Trophoblast cell (in vitro differentiated cells and primary cell): ENCODE data around the gene RBPJ.

Experiments
- DNase-seq, 2 donors: peaks; one replicate each; pipeline ENCODE4 v3.0.0-alpha.2; 2016
- H2AFZ ChIP-seq: 2 replicates; pipeline ENCODE4 v1.6.1; 2013; ENCODE audit warnings: low read length, moderate library complexity, mild to moderate bottlenecking; ENCODE audit not compliant: insufficient read depth, poor library complexity
- H2AK5ac ChIP-seq: 2 replicates; pipeline ENCODE4 v1.6.1; 2013; ENCODE audit warnings: mild to moderate bottlenecking, low read length
- H2BK120ac ChIP-seq: 2 replicates; pipeline ENCODE4 v1.6.1; 2013; ENCODE audit warnings: low read length, mild to moderate bottlenecking, moderate library complexity; ENCODE audit not compliant: insufficient read depth, poor library complexity
- H2BK12ac ChIP-seq: 2 replicates; pipeline ENCODE4 v1.6.1; 2013; ENCODE audit warnings: mild to moderate bottlenecking, low read length, moderate library complexity
- H2BK5ac ChIP-seq: 2 replicates; pipeline ENCODE4 v1.6.1; 2013; ENCODE audit warnings: low read length, low read depth, moderate library complexity, mild to moderate bottlenecking; ENCODE audit not compliant: poor library complexity
- H3K14ac ChIP-seq: 2 replicates; pipeline ENCODE4 v1.6.1; 2013; ENCODE audit warnings: mild to moderate bottlenecking, low read length
- H3K18ac ChIP-seq: 2 replicates; pipeline ENCODE4 v1.6.1; 2013; ENCODE audit warnings: mild to moderate bottlenecking, low read length
- H3K23ac ChIP-seq: 2 replicates; pipeline ENCODE4 v1.6.1; 2013; ENCODE audit warnings: low read length
- H3K27ac ChIP-seq: 2 replicates; pipeline ENCODE4 v1.5.1; 2013; ENCODE audit warnings: low read depth, mild to moderate bottlenecking, inconsistent platforms, low read length, moderate library complexity
- H3K27me3 ChIP-seq: 2 replicates; pipeline ENCODE4 v1.6.1; 2013; ENCODE audit warnings: inconsistent platforms, mild to moderate bottlenecking, low read length, moderate library complexity; ENCODE audit not compliant: insufficient read depth
- H3K36me3 ChIP-seq, 2 experiments: 1 replicate in 1 of 2; 2 replicates in 1 of 2; pipeline ENCODE4 v1.6.1; 2013; ENCODE audit warnings: low read length in 2 of 2, mild to moderate bottlenecking in 2 of 2, moderate library complexity in 1 of 2; ENCODE audit not compliant: insufficient read depth in 2 of 2, control insufficient read depth in 1 of 2
- H3K4ac ChIP-seq: 2 replicates; pipeline ENCODE4 v1.6.1; 2013; ENCODE audit warnings: low read depth, mild to moderate bottlenecking, low read length, moderate library complexity
- H3K4me1 ChIP-seq, 2 experiments: 1 replicate in 1 of 2; 2 replicates in 1 of 2; pipeline ENCODE4 v1.6.1; 2013; ENCODE audit warnings: low read length in 2 of 2, mild to moderate bottlenecking in 2 of 2, moderate library complexity in 1 of 2; ENCODE audit not compliant: insufficient read depth in 2 of 2, control insufficient read depth in 1 of 2
- H3K4me2 ChIP-seq: 2 replicates; pipeline ENCODE4 v1.6.1; 2013; ENCODE audit warnings: inconsistent platforms, mild to moderate bottlenecking, low read length, moderate library complexity
- H3K4me3 ChIP-seq: 2 replicates; pipeline ENCODE4 v1.5.1; 2013; ENCODE audit warnings: mild to moderate bottlenecking, low read depth, low read length, inconsistent platforms
- H3K79me1 ChIP-seq: one replicate; pipeline ENCODE4 v1.6.1; 2013; ENCODE audit warnings: low read length
- H3K79me2 ChIP-seq: 2 replicates; pipeline ENCODE4 v1.6.1; 2013; ENCODE audit warnings: low read length, mild to moderate bottlenecking; ENCODE audit not compliant: control insufficient read depth, insufficient read depth, poor library complexity
- H3K9ac ChIP-seq: 2 replicates; pipeline ENCODE4 v1.6.1; 2013; ENCODE audit warnings: mild to moderate bottlenecking, low read length
- H3K9me3 ChIP-seq: 2 replicates; pipeline ENCODE4 v1.6.1; 2013; ENCODE audit warnings: low read depth, mild to moderate bottlenecking, control low read depth, inconsistent platforms, low read length; ENCODE audit not compliant: insufficient read depth
- H4K12ac ChIP-seq: 2 replicates; pipeline ENCODE4 v1.6.1; 2013; ENCODE audit warnings: low read depth, mild to moderate bottlenecking, low read length, moderate library complexity
- H4K8ac ChIP-seq: 2 replicates; pipeline ENCODE4 v1.6.1; 2013; ENCODE audit warnings: low read depth, mild to moderate bottlenecking, low read length, moderate library complexity
- H4K91ac ChIP-seq: one replicate; pipeline ENCODE4 v1.6.1; 2013; ENCODE audit warnings: low read depth, mild to moderate bottlenecking, low read length, moderate library complexity
- WGBS: extraction: QIAGEN DNeasy Blood & Tissue Kit; methylation state at CpG from one replicate; pipeline ENCODE4 v1.1.7; 2013; ENCODE audit warnings: missing lambda C conversion rate; ENCODE audit not compliant: insufficient read length, insufficient coverage; ENCODE audit errors: extremely low coverage; 5-methylcytosine and 5-hydroxymethylcytosine counted together

Gene RBPJ

DNA sequence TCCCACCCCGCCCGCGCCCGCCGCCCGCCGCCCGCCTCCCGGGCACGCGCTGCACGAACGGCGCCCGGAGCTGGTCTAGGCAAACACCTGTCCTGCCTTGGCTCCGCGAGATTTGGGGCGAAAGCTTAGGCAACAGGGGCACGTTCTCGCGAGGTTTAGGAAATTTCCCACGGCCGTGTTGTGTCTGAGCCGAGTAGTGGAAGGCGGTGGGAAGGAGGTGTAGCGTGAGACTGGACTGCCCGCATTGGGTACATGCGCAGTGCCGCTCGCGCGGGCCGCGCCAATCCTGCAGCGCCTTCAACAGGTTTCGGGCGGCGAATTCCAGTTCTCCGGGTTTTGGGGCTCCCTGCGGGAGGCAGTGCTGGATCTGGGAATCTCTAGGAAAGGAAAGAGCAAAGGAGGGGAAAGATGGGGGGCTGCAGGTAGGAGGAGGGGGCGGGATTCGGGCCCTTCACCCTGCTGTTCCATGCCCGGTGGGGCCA is 1.3 kb upstream of the RBPJ start:
- Histone ChIP-seq H3K4me3 (peak overlapping the region; percentile 98), H3K9me3 (peaks cover under 1% of the 10 kb centered on the region), H2AK5ac (no peak overlapping the region), H3K18ac (peak overlapping the region; percentile 79), H3K27ac (peak overlapping the region; percentile 88), H3K36me3 (no peaks in the 10 kb centered on the region), H3K23ac (no peak overlapping the region), H2BK12ac (no peak overlapping the region), H3K27me3 (no peaks in the 10 kb centered on the region), H4K12ac (peak overlapping the region; percentile 55), H2BK120ac (peak overlapping the region; percentile 59), H3K9ac (peak overlapping the region; percentile 57), H2AFZ (peak overlapping the region; percentile 80), H3K79me1 (peaks cover 16% of the 10 kb centered on the region), H3K79me2 (peaks cover 14% of the 10 kb centered on the region), H2BK5ac (peak overlapping the region; percentile 73), H3K4ac (no peak overlapping the region), H3K4me1 (peaks cover 0 to 6% of the 10 kb centered on the region in 2 experiments), H4K8ac (peak overlapping the region; percentile 64), H3K4me2 (peak overlapping the region; percentile 77), H3K14ac (peak overlapping the region; percentile 50), H4K91ac (peak overlapping the region; percentile 61)
- peak; percentile 100 for DNase-seq
- no CpG with 5 or more reads among the region's 43 CpGs for WGBS

DNA sequence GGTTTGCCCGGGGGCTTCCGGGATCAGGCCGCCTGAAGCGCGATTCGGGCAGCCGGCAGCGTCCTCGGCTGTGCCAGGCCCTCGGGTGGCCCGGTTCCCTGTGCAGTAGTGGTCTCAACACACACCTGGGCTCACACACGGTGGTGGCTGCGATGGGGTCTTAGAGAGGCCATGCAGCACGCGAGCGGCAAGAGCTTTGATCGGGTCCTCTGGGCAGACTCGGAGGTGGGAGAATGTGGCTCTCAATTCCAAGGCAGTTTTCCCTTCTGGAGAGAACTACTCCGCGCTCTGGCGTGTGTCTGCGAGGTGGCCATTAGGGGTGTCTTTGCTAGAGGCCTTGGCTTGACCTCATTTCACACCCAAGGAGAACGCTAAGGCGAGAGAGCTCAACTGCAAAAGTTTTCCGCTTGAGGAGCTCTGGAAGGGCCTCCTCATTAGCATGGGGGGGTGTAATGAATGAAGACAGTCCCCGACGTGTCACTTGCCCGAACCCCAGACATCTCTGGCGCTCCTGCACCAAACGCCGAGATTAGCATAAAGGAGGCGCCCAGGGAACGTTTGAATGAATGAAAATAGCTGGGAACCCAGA is 771 bp upstream of the RBPJ start:
- Histone ChIP-seq H3K27ac (peak overlapping the region; percentile 88), H4K12ac (peak overlapping the region; percentile 55), H3K14ac (peak overlapping the region; percentile 50), H3K79me1 (peaks cover 16% of the 10 kb centered on the region), H2AK5ac (no peak overlapping the region), H3K23ac (no peak overlapping the region), H2BK12ac (peak overlapping the region; percentile 5), H4K8ac (peak overlapping the region; percentile 64), H2BK5ac (peak overlapping the region; percentile 73), H3K9ac (peak overlapping the region; percentile 57), H2AFZ (peak overlapping the region; percentile 80), H3K36me3 (no peaks in the 10 kb centered on the region), H3K18ac (peak overlapping the region; percentile 79), H3K9me3 (no peaks in the 10 kb centered on the region), H3K27me3 (no peaks in the 10 kb centered on the region), H3K4ac (peak overlapping the region; percentile 13), H3K79me2 (peaks cover 15% of the 10 kb centered on the region), H2BK120ac (peak overlapping the region; percentile 59), H3K4me3 (peak overlapping the region; percentile 98), H3K4me2 (peak overlapping the region; percentile 77), H3K4me1 (peaks cover 0 to 6% of the 10 kb centered on the region in 2 experiments), H4K91ac (peak overlapping the region; percentile 61)
- DNase-seq, result no peak
- WGBS, result no CpG with 5 or more reads among the region's 33 CpGs

DNA sequence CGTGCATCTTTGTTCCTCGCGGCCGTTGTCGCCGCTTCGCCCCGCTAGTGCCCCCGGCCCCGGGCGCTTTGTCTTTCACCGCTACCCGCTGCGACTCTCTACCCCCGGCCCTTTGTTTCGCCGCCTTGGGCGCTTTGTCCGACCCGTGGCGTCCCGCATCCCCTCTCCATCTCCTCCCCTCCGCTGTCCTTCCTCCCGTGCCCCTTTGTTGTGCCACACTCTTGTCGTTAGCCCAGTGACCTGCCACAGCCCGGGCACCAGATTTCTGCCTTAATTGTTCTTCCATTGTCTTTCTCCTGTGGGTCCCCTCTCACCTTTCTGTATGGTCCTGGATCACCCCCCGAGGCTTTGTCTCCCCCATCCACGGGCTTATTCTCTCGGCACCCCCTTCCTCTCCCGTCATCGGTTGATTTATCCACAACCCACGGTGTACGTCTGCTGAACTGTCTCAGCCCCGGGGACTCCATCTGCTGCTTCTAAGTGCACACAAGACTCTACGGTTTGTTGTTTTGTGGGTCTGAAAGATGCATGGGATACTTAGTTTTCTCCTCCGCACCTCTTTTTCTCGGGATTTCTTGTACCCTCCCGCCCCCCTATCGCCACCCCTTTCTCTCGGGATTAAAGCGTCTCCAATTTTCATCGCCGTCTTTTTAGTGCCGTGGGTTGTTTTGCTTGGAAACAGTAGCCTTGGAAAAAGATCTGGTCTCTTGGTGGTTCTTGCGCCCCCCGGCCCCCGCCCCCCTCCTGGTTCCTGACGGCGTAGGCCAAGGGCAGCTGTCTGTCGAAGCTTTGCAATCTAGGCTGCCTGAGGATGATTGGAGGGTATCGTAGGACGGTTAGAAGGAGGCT is 783 bp downstream of the RBPJ start:
- Histone ChIP-seq H3K9ac (peak overlapping the region; percentile 95), H3K4me3 (peak overlapping the region; percentile 98), H3K4me2 (peak overlapping the region; percentile 77), H3K14ac (peak overlapping the region; percentile 72), H4K12ac (peak overlapping the region; percentile 58), H3K79me1 (peaks cover 16% of the 10 kb centered on the region), H3K27me3 (no peaks in the 10 kb centered on the region), H3K27ac (peak overlapping the region; percentile 98), H2BK12ac (peak overlapping the region; percentile 9), H2AK5ac (peak overlapping the region; percentile 44), H2AFZ (peak overlapping the region; percentile 30), H3K18ac (peak overlapping the region; percentile 49), H3K79me2 (peaks cover 15% of the 10 kb centered on the region), H4K8ac (peak overlapping the region; percentile 76), H3K4me1 (peaks cover 0 to 6% of the 10 kb centered on the region in 2 experiments), H3K9me3 (no peaks in the 10 kb centered on the region), H3K4ac (peak overlapping the region; percentile 87), H3K36me3 (no peaks in the 10 kb centered on the region), H4K91ac (peak overlapping the region; percentile 45), H2BK120ac (peak overlapping the region; percentile 30), H3K23ac (no peak overlapping the region), H2BK5ac (peak overlapping the region; percentile 56)
- peak in 1 of 2 donors; percentile 60 for DNase-seq
- no CpG with 5 or more reads among the region's 52 CpGs for WGBS

DNA sequence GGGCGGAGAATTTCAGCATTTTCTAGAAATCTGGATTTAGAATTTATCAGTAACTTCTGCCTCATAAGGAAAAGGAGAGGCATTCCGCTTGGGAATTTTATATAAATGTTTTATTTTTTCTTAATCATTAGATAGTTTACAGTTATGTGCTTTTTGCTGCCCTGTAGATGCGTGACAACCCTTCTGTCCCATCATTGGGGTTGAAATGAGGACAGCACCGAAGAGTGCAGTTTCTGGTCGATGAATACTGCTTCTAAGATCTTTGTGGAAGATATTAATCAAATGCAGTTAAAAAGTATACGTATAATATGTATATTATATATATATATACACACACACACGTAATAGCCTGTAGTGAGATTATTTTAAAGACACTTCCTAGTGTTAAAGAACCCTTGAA is 1.5 kb downstream of the RBPJ start:
- WGBS, result no CpG with 5 or more reads among the region's 7 CpGs
- Histone ChIP-seq H2AFZ (no peak overlapping the region), H3K4me3 (no peak overlapping the region), H3K79me2 (peaks cover 17% of the 10 kb centered on the region), H2AK5ac (no peak overlapping the region), H3K14ac (no peak overlapping the region), H3K4ac (peak overlapping the region; percentile 93), H3K4me2 (peak overlapping the region; percentile 77), H2BK5ac (no peak overlapping the region), H4K91ac (no peak overlapping the region), H3K9me3 (no peaks in the 10 kb centered on the region), H3K9ac (no peak overlapping the region), H3K18ac (no peak overlapping the region), H3K4me1 (peaks cover 0 to 8% of the 10 kb centered on the region in 2 experiments), H4K12ac (no peak overlapping the region), H4K8ac (no peak overlapping the region), H2BK12ac (no peak overlapping the region), H3K27me3 (no peaks in the 10 kb centered on the region), H3K27ac (no peak overlapping the region), H3K36me3 (no peaks in the 10 kb centered on the region), H3K79me1 (peaks cover 16% of the 10 kb centered on the region), H2BK120ac (no peak overlapping the region), H3K23ac (no peak overlapping the region)
- DNase-seq, result no peak
